ENCODE results near the gene SLC25A27. TPM values are rescaled to one million over a fixed set of nuclear protein-coding genes. Genes with fewer than 3 reads are reported as not detected.
"Not testable (repeated sequence)": the region's sequence is repeated elsewhere in the genome, so short reads cannot be mapped to it uniquely, and the experiment has no call there.

Gene SLC25A27
- total and polyA plus RNA-seq, 11 donors: 2.5 to 23.3 (median 10.5) TPM

- DNase-seq: no peak
- Histone ChIP-seq H3K4me1 (no peaks in the 10 kb centered on the region), H3K27ac (no peak overlapping the region), H3K36me3 (peaks cover 0 to 3% (median 0%) of the 10 kb centered on the region in 9 donors), H3K4me3 (no peak overlapping the region), H3K9me3 (no peaks in the 10 kb centered on the region), H3K27me3 (no peaks in the 10 kb centered on the region)
- intact Hi-C loops (cut with DNase I): no loop called here
- no peak for TF ChIP-seq POLR2A (IDR thresholded peaks at IDR 0.05)
- TF ChIP-seq CTCF (IDR thresholded peaks at IDR 0.05): no peak
- 86 to 96% (median 93%) methylated on average over 1 of the region's 1 CpG for WGBS, 4 donors
- ATAC-seq: no peak
Observed at GRCh38 chr6:46637933-46638332, 14.8 kb upstream of the SLC25A27 start.

- no peak for TF ChIP-seq CTCF (IDR thresholded peaks at IDR 0.05)
- TF ChIP-seq POLR2A (IDR thresholded peaks at IDR 0.05): no peak
- intact Hi-C loops (cut with DNase I): no loop called here
- WGBS, 4 donors: 79 to 92% (median 88%) methylated on average over 2 of the region's 2 CpGs
Observed at GRCh38 chr6:46638650-46639049, 14.1 kb upstream of the SLC25A27 start.

GRCh38 chr6:46642928-46643751, 9.6 kb upstream of the SLC25A27 start:
- no peak overlapping the region for H3K4me3 ChIP-seq
- DNase-seq (no peak), ATAC-seq (no peak)
- TF ChIP-seq CTCF (IDR thresholded peaks at IDR 0.05): no peak
- H3K27me3 ChIP-seq: no peaks in the 10 kb centered on the region
- intact Hi-C loops (cut with DNase I): no loop called here
- H3K9me3 ChIP-seq: peaks cover 0 to 8% (median 0%) of the 10 kb centered on the region in 12 donors
- WGBS, 4 donors: 88 to 94% (median 91%) methylated on average over 4 of the region's 4 CpGs
- no peak overlapping the region for H3K27ac ChIP-seq
- no peaks in the 10 kb centered on the region for H3K4me1 ChIP-seq
- no peaks in the 10 kb centered on the region for H3K36me3 ChIP-seq

More at GRCh38 chr6:46638650-46639049, 14.1 kb upstream of the SLC25A27 start:
- DNase-seq (no peak), ATAC-seq (no peak)
- peaks cover 0 to 3% (median 0%) of the 10 kb centered on the region in 9 donors for H3K36me3 ChIP-seq
- no peaks in the 10 kb centered on the region for H3K9me3 ChIP-seq
- H3K27ac ChIP-seq: no peak overlapping the region
- no peak overlapping the region for H3K4me3 ChIP-seq
- H3K4me1 ChIP-seq: no peaks in the 10 kb centered on the region
- H3K27me3 ChIP-seq: no peaks in the 10 kb centered on the region

- DNase-seq (no peak), ATAC-seq (no peak)
- intact Hi-C loops (cut with DNase I): no loop called here
- H3K36me3 ChIP-seq: no peaks in the 10 kb centered on the region
- H3K4me1 ChIP-seq: no peaks in the 10 kb centered on the region
- no peak overlapping the region for H3K4me3 ChIP-seq
- TF ChIP-seq CTCF (IDR thresholded peaks at IDR 0.05) (no peak), POLR2A (IDR thresholded peaks at IDR 0.05) (no peak)
- peaks cover 0 to 8% (median 0%) of the 10 kb centered on the region in 12 donors for H3K9me3 ChIP-seq
- no peak overlapping the region for H3K27ac ChIP-seq
- no peaks in the 10 kb centered on the region for H3K27me3 ChIP-seq
- 93 to 99% (median 98%) methylated on average over 1 of the region's 1 CpG for WGBS, 4 donors
Observed at GRCh38 chr6:46645265-46645664, 7.5 kb upstream of the SLC25A27 start.

GRCh38 chr6:46648108-46648507, 4.7 kb upstream of the SLC25A27 start:
- ATAC-seq; intact Hi-C loops (cut with DNase I); H3K36me3 ChIP-seq; H3K4me3 ChIP-seq; H3K4me1 ChIP-seq; H3K9me3 ChIP-seq; DNase-seq; H3K27ac ChIP-seq; H3K27me3 ChIP-seq: not testable (repeated sequence)
- WGBS, 4 donors: 86 to 91% (median 89%) methylated on average over 3 of the region's 4 CpGs

Data from heart left ventricle (tissue), 16 donors.